Loucy (cell line): Measurements from ENCODE around the gene MPL.

Experiments
- EZH2phosphoT487 ChIP-seq: fragments of 200-600 bp; IDR thresholded peaks from 2 replicates; pipeline ENCODE4 v1.6.1; 2018; ENCODE audit warnings: antibody characterized with exemption, mild to moderate bottlenecking, moderate library complexity, borderline replicate concordance
- TF ChIP-seq, protein P1 (sequence below): fragments of 200-600 bp; sonication (generic); conservative IDR thresholded peaks from 2 replicates; pipeline ENCODE4 v1.5.1; 2014; ENCODE audit warnings: mild to moderate bottlenecking, antibody characterized with exemption, low read length

DNA sequence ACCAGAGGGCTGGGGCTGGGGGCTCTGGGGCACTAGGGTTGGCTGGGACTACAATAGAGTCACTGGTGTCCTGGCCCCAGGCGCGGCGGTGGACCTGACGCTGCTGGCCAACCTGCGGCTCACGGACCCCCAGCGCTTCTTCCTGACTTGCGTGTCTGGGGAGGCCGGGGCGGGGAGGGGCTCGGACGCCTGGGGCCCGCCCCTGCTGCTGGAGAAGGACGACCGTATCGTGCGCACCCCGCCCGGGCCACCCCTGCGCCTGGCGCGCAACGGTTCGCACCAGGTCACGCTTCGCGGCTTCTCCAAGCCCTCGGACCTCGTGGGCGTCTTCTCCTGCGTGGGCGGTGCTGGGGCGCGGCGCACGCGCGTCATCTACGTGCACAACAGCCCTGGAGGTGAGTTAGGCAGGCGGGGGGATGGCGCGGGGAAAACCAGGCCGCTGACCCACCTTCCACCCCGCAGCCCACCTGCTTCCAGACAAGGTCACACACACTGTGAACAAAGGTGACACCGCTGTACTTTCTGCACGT lies 32.8 kb upstream of the MPL start:
- TF ChIP-seq, protein P1, sequence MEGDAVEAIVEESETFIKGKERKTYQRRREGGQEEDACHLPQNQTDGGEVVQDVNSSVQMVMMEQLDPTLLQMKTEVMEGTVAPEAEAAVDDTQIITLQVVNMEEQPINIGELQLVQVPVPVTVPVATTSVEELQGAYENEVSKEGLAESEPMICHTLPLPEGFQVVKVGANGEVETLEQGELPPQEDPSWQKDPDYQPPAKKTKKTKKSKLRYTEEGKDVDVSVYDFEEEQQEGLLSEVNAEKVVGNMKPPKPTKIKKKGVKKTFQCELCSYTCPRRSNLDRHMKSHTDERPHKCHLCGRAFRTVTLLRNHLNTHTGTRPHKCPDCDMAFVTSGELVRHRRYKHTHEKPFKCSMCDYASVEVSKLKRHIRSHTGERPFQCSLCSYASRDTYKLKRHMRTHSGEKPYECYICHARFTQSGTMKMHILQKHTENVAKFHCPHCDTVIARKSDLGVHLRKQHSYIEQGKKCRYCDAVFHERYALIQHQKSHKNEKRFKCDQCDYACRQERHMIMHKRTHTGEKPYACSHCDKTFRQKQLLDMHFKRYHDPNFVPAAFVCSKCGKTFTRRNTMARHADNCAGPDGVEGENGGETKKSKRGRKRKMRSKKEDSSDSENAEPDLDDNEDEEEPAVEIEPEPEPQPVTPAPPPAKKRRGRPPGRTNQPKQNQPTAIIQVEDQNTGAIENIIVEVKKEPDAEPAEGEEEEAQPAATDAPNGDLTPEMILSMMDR: no peak
- no peak for TF ChIP-seq EZH2phosphoT487
